Stimulated activated CD8-positive, alpha-beta memory T cell treated with anti-CD3 and anti-CD28 coated beads, Interleukin-4, amount 100 ng/mL, for 48 hours (primary cell): ENCODE measurements around the gene LYZL4.

Experiments
- DNase-seq: peaks from one replicate; pipeline ENCODE4 v3.0.0-alpha.2; 2020

LYZL4 gene

DNA sequence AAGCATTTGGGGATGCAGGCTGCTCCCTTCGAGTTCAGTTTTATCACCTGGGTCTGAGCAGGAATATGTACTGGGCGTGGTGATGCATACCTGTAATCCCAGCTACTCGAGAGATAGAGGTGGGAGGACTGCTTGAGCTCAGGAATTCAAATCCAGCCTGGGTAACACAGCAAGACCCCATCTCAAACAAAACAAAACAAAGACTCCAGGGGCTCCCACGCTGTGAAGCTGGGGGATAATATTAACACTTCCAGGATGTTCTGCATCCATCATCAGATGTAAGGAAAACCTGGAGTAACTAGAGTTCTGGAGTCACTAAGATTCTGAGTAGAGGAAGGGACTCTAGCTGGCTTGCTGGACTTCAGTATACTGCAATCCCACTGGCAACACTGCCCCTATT, 40.6 kb downstream of the LYZL4 start:
- no peak for DNase-seq

DNA sequence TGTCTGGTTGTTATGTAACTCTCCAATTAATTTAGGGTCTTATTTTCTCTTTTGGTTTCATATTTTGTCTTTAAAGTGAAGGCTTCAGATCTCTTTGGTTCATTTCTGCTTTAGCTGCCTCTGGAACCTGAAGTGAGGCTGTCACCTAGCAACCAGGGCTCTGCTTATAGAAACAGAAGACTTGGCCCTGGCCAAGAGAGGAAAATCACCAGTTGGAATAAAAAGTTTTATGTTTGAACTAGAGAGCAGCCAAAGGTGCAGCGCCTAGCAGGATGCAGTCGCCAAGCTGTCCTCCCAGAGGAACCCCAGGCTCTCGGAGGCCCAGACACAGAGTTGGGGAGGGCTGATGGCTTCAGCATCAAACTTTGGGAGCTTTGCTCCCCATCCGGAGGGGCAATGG, 41.1 kb downstream of the LYZL4 start:
- no peak for DNase-seq

DNA sequence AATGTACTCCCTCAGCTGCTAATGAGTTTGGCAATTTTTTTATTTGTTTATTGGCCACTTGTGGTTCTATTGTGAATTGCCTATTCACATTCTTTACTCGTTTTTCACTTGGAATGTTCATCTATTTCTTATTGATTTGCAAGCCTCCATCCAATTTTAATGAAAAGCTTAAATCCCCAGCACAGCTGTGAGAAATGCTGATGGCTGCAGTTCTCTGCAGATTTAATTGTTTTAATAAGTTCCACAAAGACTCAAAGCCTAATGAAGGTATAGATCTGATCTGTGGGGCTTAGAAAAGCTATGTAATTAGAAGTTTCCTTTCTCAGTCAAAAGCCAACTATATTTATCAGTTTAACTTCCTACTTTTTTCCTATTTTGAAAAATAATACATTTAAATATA, 41.5 kb downstream of the LYZL4 start:
- DNase-seq, result no peak

DNA sequence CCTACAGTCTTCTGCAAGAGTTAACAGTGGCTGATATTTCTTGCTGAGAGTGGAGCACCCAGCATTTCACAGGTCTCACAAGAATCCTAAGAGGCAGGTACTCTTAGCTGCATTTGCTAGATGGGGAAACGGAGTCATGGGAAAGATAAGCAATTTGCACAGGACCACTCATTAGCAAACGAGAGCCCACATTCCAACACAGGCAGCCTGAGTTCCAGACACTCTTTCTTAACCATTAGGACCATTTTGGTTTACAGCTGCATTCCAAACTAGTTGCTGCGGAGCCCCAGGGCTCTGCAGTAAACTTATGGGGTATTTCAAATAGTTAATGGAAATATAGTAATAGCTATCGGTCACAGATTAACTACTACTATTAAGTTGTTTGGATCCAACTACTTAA, 42.5 kb downstream of the LYZL4 start:
- DNase-seq, result no peak

DNA sequence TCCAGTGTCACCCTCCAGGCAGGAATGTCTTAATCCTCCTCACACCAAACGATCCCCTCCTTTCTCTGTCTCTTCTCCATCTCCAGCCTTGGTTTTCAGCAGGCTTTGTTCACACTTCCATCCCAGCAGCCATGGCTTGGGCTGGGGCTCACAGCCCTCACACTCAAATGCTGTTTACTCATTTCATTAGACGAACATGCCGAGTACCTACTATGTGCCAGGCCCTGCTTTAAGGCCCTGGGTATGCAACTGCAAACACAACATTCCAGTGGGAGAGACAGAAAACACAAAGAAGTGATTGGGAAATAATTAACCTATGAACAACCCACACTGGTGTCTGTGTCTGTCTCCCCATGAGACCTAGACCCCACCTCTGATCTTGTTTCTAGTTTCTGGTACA, 43.9 kb downstream of the LYZL4 start:
- DNase-seq, result no peak

DNA sequence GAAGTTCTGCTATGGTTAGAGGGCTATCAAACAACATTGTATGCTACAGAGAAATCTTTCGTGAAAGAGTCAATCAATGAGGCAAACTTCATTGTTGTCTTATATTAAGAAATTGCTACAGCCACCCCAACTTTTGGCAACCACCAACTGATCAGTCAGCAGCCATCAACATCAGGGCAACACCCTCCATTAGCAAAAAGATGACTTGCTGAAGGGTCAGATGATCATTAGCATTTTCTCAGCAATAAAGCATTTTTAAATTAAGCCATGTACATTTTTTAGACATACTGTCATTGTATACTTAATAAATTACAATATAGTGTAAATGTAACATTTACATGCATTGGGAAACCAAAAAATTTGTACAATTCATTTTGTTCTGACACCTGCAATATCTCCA, 53.1 kb downstream of the LYZL4 start:
- no peak for DNase-seq

DNA sequence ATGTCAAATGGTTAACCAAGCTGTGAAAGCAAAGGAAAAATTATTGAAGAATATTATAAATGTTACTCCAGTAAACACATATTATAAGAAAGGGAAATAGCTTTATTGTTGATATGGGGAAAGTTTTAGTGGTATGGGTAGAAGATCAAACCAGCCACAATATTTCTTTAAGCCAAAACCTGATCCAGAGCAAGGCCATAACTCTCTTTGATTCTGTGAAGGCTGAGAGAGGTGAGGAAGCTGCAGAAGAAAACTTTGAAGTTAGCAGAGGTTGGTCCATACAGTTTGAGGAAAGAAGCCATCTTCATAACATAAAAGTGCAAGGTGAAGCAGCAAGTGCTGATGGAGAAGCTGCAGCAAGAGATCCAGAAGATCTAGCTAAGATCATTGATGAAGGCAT, 54.8 kb downstream of the LYZL4 start:
- no peak for DNase-seq

DNA sequence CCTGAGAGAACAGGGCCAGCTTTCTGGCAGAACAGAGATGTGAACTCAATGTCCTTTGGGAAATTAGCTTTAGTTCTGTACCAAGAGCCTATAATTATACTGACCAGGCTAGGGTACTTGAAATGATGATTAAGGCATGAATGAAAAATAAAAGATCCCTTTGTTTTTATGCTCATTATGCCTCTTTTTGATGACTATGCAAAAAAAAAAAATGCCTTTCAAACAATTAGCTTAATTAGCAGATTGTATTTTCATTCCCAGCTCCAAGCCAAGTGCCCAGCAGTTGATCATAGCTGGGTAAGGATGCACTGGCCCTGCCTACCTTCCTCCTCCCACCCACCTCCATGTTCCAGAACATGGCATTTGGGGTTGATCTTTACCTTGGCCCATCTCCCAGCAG, 56.8 kb downstream of the LYZL4 start:
- no peak for DNase-seq

DNA sequence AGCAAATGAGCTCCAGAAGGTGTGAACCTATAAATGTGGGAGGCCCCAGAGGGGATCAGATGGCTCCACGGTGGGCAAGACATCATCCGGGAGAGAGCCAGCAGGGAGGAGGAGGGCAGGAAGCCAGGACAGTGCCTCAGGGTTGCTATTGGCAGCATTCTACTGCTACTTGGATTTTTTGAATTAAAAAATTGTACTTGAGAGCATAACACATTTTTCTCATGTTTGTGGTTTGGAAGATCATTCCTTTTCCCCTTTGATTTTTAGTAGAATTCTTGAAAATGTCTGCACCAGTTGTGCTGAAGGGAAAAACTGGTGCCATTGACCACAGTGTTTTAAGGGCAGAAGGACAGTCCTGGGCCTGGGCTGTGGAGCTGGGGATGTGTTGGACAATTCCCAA, 59.2 kb downstream of the LYZL4 start:
- DNase-seq, result no peak

DNA sequence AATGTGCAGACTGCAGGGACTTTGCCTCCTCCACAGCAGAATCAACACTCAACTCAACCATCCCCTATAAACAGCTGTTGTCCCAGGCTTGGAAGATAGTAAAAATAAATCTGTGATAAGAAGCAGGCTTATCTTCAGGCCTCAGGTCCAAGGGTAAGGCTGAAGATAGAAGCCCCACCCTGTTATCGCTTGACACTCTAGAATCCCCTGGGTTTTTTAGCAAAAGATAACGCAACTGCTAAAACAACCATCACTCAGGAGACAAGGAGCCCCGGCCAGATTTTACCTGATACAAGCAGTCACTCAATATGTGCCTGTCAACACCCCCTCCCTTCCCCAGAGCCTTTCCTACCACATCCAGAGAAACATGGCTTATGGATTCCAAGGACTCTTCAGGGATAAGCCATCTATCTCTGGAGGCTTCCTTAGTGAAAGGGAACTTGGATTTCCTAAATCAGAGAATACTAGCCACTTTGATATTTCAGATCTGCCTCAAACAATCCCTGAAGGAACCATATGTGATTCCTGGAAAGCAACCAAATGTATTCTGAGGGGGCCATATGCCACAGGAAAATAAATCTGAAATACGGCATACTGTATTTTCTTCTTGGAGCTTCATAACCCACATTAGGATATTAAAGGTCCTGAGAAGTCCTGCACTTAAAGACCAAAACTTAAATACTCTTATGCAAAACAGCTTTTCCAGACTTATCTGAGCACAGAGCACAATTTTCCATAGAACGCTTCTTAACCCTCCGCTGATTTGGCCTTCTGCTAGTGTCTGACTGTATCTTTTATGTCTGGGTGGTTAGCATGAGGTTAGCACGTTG, 60.4 kb downstream of the LYZL4 start:
- DNase-seq, result no peak

DNA sequence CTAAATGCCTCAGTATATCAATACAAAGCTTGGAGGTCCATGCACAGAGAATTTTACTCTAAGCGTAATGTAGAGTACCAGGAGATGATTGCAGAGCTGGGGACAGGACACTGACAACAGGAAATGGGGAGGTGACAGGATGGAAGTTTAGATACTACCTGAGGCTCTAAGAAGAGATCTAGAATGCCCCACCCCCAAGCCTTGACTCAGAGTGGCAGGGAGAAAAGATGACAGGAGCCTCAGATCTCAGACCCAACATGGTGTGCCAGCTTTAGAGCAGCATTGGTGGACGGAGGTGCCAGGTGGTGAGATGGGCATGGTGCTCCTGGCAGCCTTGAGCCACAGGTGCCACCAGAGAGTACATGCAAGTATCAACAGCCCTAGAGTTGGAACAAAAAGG, 62.5 kb downstream of the LYZL4 start:
- no peak for DNase-seq
